T-helper 2 cell treated with Interferon-gamma antibody and Interleukin-4, amounts not matched to agents 5 μg/mL and 100 μg/mL, for 36 hours (primary cell): ENCODE results near the gene RO60.

ENCODE experiments used
- DNase-seq: peaks from one replicate; pipeline ENCODE4 v3.0.0; 2021; ENCODE audit warnings: low spot score
- H3K27ac Mint-ChIP-seq: one replicate; pipeline ENCODE4 v1.8.0; 2021; ENCODE audit warnings: mild to moderate bottlenecking, mixed read lengths
- H3K27me3 Mint-ChIP-seq: one replicate; pipeline ENCODE4 v1.8.0; 2021; ENCODE audit warnings: low read depth, mixed read lengths
- H3K36me3 Mint-ChIP-seq: one replicate; pipeline ENCODE4 v1.8.0; 2021; ENCODE audit warnings: low read depth, mixed read lengths
- H3K4me1 Mint-ChIP-seq: one replicate; pipeline ENCODE4 v1.8.0; 2021; ENCODE audit warnings: low read depth, mixed read lengths
- H3K4me3 Mint-ChIP-seq: one replicate; pipeline ENCODE4 v1.8.0; 2022; ENCODE audit warnings: mild to moderate bottlenecking, moderate library complexity, mixed read lengths
- H3K9me3 Mint-ChIP-seq: one replicate; pipeline ENCODE4 v1.8.0; 2021; ENCODE audit warnings: mixed read lengths

Gene RO60

GRCh38 chr1:193070386-193070753 lies 11.0 kb downstream of the RO60 start:
- H3K36me3 Mint-ChIP-seq, result peaks cover 17% of the 10 kb centered on the region
- no peak for DNase-seq
- H3K4me3 Mint-ChIP-seq, result peak overlapping the region; percentile 32
- H3K4me1 Mint-ChIP-seq, result peaks cover 27% of the 10 kb centered on the region
- H3K27ac Mint-ChIP-seq, result peak overlapping the region; percentile 51
- no peaks in the 10 kb centered on the region for H3K9me3 Mint-ChIP-seq
- H3K27me3 Mint-ChIP-seq, result no peaks in the 10 kb centered on the region

GRCh38 chr1:193070942-193071341 lies 11.5 kb downstream of the RO60 start:
- Mint-ChIP-seq H3K4me1 (peaks cover 23% of the 10 kb centered on the region), H3K36me3 (peaks cover 21% of the 10 kb centered on the region), H3K4me3 (no peak overlapping the region), H3K9me3 (no peaks in the 10 kb centered on the region), H3K27me3 (no peaks in the 10 kb centered on the region), H3K27ac (no peak overlapping the region)
- no peak for DNase-seq

- H3K4me1 Mint-ChIP-seq, result no peaks in the 10 kb centered on the region
- no peak overlapping the region for H3K27ac Mint-ChIP-seq
- H3K4me3 Mint-ChIP-seq, result no peak overlapping the region
- DNase-seq, result no peak
- no peaks in the 10 kb centered on the region for H3K27me3 Mint-ChIP-seq
- peaks cover 16% of the 10 kb centered on the region for H3K9me3 Mint-ChIP-seq
- peaks cover 58% of the 10 kb centered on the region for H3K36me3 Mint-ChIP-seq
Observed at GRCh38 chr1:193077991-193078390, 18.6 kb downstream of the RO60 start.

- H3K4me3 Mint-ChIP-seq, result no peak overlapping the region
- DNase-seq, result no peak
- H3K27me3 Mint-ChIP-seq, result no peaks in the 10 kb centered on the region
- H3K36me3 Mint-ChIP-seq, result peaks cover 63% of the 10 kb centered on the region
- peaks cover 16% of the 10 kb centered on the region for H3K9me3 Mint-ChIP-seq
- no peak overlapping the region for H3K27ac Mint-ChIP-seq
- no peaks in the 10 kb centered on the region for H3K4me1 Mint-ChIP-seq
Observed at GRCh38 chr1:193079187-193079586, 19.8 kb downstream of the RO60 start.

- no peak for DNase-seq
- no peak overlapping the region for H3K27ac Mint-ChIP-seq
- H3K4me3 Mint-ChIP-seq, result no peak overlapping the region
- no peaks in the 10 kb centered on the region for H3K27me3 Mint-ChIP-seq
- peaks cover 3% of the 10 kb centered on the region for H3K9me3 Mint-ChIP-seq
- H3K36me3 Mint-ChIP-seq, result peaks cover 47% of the 10 kb centered on the region
- H3K4me1 Mint-ChIP-seq, result no peaks in the 10 kb centered on the region
Observed at GRCh38 chr1:193083365-193084088, 24.1 kb downstream of the RO60 start.

GRCh38 chr1:193085263-193085662 lies 25.9 kb downstream of the RO60 start:
- H3K4me1 Mint-ChIP-seq, result no peaks in the 10 kb centered on the region
- no peak for DNase-seq
- H3K4me3 Mint-ChIP-seq, result no peak overlapping the region
- no peaks in the 10 kb centered on the region for H3K9me3 Mint-ChIP-seq
- no peak overlapping the region for H3K27ac Mint-ChIP-seq
- peaks cover 35% of the 10 kb centered on the region for H3K36me3 Mint-ChIP-seq
- H3K27me3 Mint-ChIP-seq, result no peaks in the 10 kb centered on the region

- Mint-ChIP-seq H3K9me3 (no peaks in the 10 kb centered on the region), H3K4me3 (no peak overlapping the region), H3K4me1 (no peaks in the 10 kb centered on the region), H3K27ac (no peak overlapping the region), H3K27me3 (no peaks in the 10 kb centered on the region), H3K36me3 (peaks cover 34% of the 10 kb centered on the region)
- no peak for DNase-seq
Observed at GRCh38 chr1:193086342-193086741, 26.9 kb downstream of the RO60 start.

GRCh38 chr1:193087893-193088292 lies 28.5 kb downstream of the RO60 start:
- no peaks in the 10 kb centered on the region for H3K9me3 Mint-ChIP-seq
- DNase-seq, result no peak
- no peak overlapping the region for H3K27ac Mint-ChIP-seq
- no peaks in the 10 kb centered on the region for H3K4me1 Mint-ChIP-seq
- peaks cover 28% of the 10 kb centered on the region for H3K36me3 Mint-ChIP-seq
- no peaks in the 10 kb centered on the region for H3K27me3 Mint-ChIP-seq
- no peak overlapping the region for H3K4me3 Mint-ChIP-seq

GRCh38 chr1:193090865-193091264 lies 31.5 kb downstream of the RO60 start:
- Mint-ChIP-seq H3K36me3 (peaks cover 18% of the 10 kb centered on the region), H3K27me3 (no peaks in the 10 kb centered on the region), H3K4me1 (no peaks in the 10 kb centered on the region), H3K4me3 (no peak overlapping the region), H3K27ac (no peak overlapping the region), H3K9me3 (no peaks in the 10 kb centered on the region)
- DNase-seq, result no peak

GRCh38 chr1:193094112-193094511 lies 34.7 kb downstream of the RO60 start:
- no peaks in the 10 kb centered on the region for H3K4me1 Mint-ChIP-seq
- no peaks in the 10 kb centered on the region for H3K9me3 Mint-ChIP-seq
- no peak overlapping the region for H3K27ac Mint-ChIP-seq
- peaks cover 25% of the 10 kb centered on the region for H3K36me3 Mint-ChIP-seq
- H3K4me3 Mint-ChIP-seq, result no peak overlapping the region
- H3K27me3 Mint-ChIP-seq, result no peaks in the 10 kb centered on the region
- DNase-seq, result no peak

- Mint-ChIP-seq H3K27me3 (no peaks in the 10 kb centered on the region), H3K9me3 (no peaks in the 10 kb centered on the region), H3K4me3 (no peak overlapping the region), H3K4me1 (peaks cover 19% of the 10 kb centered on the region), H3K36me3 (peaks cover 11% of the 10 kb centered on the region), H3K27ac (no peak overlapping the region)
- no peak for DNase-seq
Observed at GRCh38 chr1:193102662-193103061, 43.2 kb downstream of the RO60 start.

- Mint-ChIP-seq H3K9me3 (no peaks in the 10 kb centered on the region), H3K27ac (no peak overlapping the region)
- no peak for DNase-seq
Observed at GRCh38 chr1:193103759-193104501, 44.5 kb downstream of the RO60 start.

GRCh38 chr1:193104502-193104906 lies 45.1 kb downstream of the RO60 start:
- H3K36me3 Mint-ChIP-seq, result peaks cover 11% of the 10 kb centered on the region
- peak overlapping the region; percentile 90 for H3K4me3 Mint-ChIP-seq
- peak overlapping the region; percentile 74 for H3K27ac Mint-ChIP-seq
- peaks cover 4% of the 10 kb centered on the region for H3K27me3 Mint-ChIP-seq
- H3K4me1 Mint-ChIP-seq, result peaks cover 19% of the 10 kb centered on the region
- no peaks in the 10 kb centered on the region for H3K9me3 Mint-ChIP-seq
- peak; percentile 20 for DNase-seq

More at GRCh38 chr1:193103759-193104501, 44.5 kb downstream of the RO60 start:
- peak overlapping the region; percentile 90 for H3K4me3 Mint-ChIP-seq
- H3K27me3 Mint-ChIP-seq, result peaks cover 4% of the 10 kb centered on the region
- H3K4me1 Mint-ChIP-seq, result peaks cover 19% of the 10 kb centered on the region
- H3K36me3 Mint-ChIP-seq, result peaks cover 11% of the 10 kb centered on the region

GRCh38 chr1:193104907-193105820 lies 45.8 kb downstream of the RO60 start, which contains the start of gene GLRX2:
Gene GLRX2, minus strand, starts transcription at chr1:193105414. Its CDS starts 32 bp downstream, at chr1:193105382.
- peaks cover 9% of the 10 kb centered on the region for H3K36me3 Mint-ChIP-seq
- peaks cover 4% of the 10 kb centered on the region for H3K27me3 Mint-ChIP-seq
- no peaks in the 10 kb centered on the region for H3K9me3 Mint-ChIP-seq
- DNase-seq, result peak; percentile 63
- peaks cover 19% of the 10 kb centered on the region for H3K4me1 Mint-ChIP-seq
- H3K27ac Mint-ChIP-seq, result peak within 1 kb of the TSS; percentile 74
- peak within 1 kb of the TSS; percentile 90 for H3K4me3 Mint-ChIP-seq
